Effector memory CD8-positive, alpha-beta T cell (primary cell): Measurements from ENCODE around the gene GSK3B.

ENCODE experiments used
- ATAC-seq: fragments of 150-1000 bp; cut with Tn5 transposase; replicated peaks from 2 replicates; pipeline ENCODE4 v1.10.0; 2021; ENCODE audit warnings: mild to moderate bottlenecking, moderate library complexity
- DNase-seq, 3 experiments: peaks; one replicate each; pipeline ENCODE4 v3.0.0; 2021
- H3K27ac Mint-ChIP-seq, 2 donors: one replicate each; pipeline ENCODE4 v1.8.0; 2022; ENCODE audit warnings: mild to moderate bottlenecking in 2 of 2, mixed read lengths in 2 of 2, moderate library complexity in 2 of 2
- H3K27me3 Mint-ChIP-seq, 2 donors: one replicate each; pipeline ENCODE4 v1.8.0; 2022; ENCODE audit warnings: mixed read lengths in 2 of 2
- H3K36me3 Mint-ChIP-seq: one replicate; pipeline ENCODE4 v1.8.0; 2022; ENCODE audit warnings: mild to moderate bottlenecking, moderate library complexity, mixed read lengths; ENCODE audit not compliant: insufficient read depth
- H3K4me1 Mint-ChIP-seq, 2 donors: one replicate each; pipeline ENCODE4 v1.8.0; 2022; ENCODE audit warnings: low read depth in 2 of 2, mixed read lengths in 2 of 2
- H3K4me3 Mint-ChIP-seq, 2 donors: one replicate each; pipeline ENCODE4 v1.8.0; 2022; ENCODE audit warnings: mild to moderate bottlenecking in 2 of 2, mixed read lengths in 2 of 2, moderate library complexity in 2 of 2
- H3K9me3 Mint-ChIP-seq, 2 donors: one replicate each; pipeline ENCODE4 v1.8.0; 2022; ENCODE audit warnings: mixed read lengths in 2 of 2

GSK3B gene

GRCh38 chr3:119924111-119925094, 169.8 kb downstream of the GSK3B start:
- ATAC-seq (no peak), DNase-seq (no peak)
- Mint-ChIP-seq H3K27ac (peak overlapping the region in 1 of 2 donors; percentile 4), H3K27me3 (no peaks in the 10 kb centered on the region), H3K4me3 (no peak overlapping the region), H3K9me3 (no peaks in the 10 kb centered on the region), H3K4me1 (peaks cover 7 to 23% of the 10 kb centered on the region in 2 donors), H3K36me3 (peaks cover 7% of the 10 kb centered on the region)

- no peak for DNase-seq
- H3K36me3 Mint-ChIP-seq = peaks cover 12% of the 10 kb centered on the region
- H3K4me1 Mint-ChIP-seq = peaks cover 7 to 26% of the 10 kb centered on the region in 2 donors
- ATAC-seq = no peak
- H3K4me3 Mint-ChIP-seq = no peak overlapping the region
- no peaks in the 10 kb centered on the region for H3K9me3 Mint-ChIP-seq
- H3K27me3 Mint-ChIP-seq = no peaks in the 10 kb centered on the region
- peak overlapping the region in 1 of 2 donors; percentile 81 for H3K27ac Mint-ChIP-seq
These were observed 175.0 kb downstream of the GSK3B start for GRCh38 chr3:119918992-119919933.

DNA sequence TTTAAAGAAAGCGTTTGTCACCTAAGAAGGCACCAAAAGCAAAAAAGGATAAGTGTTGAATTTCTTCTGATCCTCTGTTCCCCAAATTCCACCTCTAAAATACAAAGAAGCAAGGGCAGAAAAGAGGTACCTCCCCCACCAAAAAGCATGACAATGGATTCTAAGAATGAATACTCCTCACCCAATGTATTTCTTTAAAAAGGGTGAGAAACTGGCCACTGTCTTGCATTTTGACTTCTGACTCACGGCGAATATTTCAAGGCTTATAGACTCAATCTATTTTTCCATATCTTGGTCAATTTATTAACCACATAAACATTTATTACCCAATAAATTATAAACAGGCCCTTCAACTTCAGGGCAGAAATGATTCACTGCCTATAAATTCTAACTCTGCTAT, 181.2 kb downstream of the GSK3B start:
- H3K4me3 Mint-ChIP-seq = no peak overlapping the region

DNA sequence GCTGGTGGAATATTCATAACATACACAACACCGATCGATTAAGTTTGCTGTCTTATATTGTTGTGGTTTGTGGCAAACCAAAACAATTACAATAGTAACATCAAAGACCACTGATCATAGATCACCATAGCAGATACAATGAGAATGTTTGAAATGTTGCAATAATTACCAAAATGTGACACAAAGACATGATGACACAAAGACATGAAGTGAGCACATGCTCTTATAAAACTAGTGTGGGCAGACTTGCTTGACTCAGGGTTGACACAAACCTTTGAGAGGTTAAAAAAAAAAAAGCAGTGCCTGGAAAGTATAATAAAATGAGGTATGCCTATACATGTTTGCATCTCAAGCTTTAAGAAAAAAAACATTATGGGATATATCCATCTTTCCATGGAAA, 182.0 kb downstream of the GSK3B start:
- H3K27ac Mint-ChIP-seq = peak overlapping the region in 1 of 2 donors; percentile 44
- H3K36me3 Mint-ChIP-seq = no peaks in the 10 kb centered on the region
- no peak overlapping the region for H3K4me3 Mint-ChIP-seq
- peaks cover 8 to 16% of the 10 kb centered on the region in 2 donors for H3K4me1 Mint-ChIP-seq
- ATAC-seq = no peak
- no peaks in the 10 kb centered on the region for H3K27me3 Mint-ChIP-seq
- DNase-seq = no peak
- no peaks in the 10 kb centered on the region for H3K9me3 Mint-ChIP-seq

More for the DNA sequence above, 181.2 kb downstream of the GSK3B start:
- Mint-ChIP-seq H3K27ac (no peak overlapping the region), H3K27me3 (no peaks in the 10 kb centered on the region), H3K9me3 (no peaks in the 10 kb centered on the region), H3K36me3 (no peaks in the 10 kb centered on the region), H3K4me1 (peaks cover 8 to 16% of the 10 kb centered on the region in 2 donors)
- DNase-seq = no peak
- ATAC-seq = no peak

DNA sequence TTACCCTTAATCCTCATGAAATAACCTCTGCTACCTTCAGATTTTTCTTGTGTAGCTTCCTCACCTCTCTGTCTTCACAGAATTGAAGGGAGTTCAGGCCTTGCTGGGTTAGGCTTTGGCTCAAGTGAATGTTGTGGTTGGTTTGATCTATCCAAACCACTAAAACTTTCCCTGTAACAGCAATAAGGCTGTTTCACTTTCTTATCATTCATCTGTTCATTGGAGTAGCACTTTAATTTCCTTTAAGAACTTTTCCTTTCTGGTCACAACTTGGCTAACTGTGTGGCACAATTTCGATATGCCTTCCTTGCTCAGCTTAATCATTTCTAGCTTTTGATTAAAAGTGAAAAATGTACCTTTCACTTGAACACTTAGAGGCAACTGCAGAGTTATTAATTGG, 182.5 kb downstream of the GSK3B start:
- DNase-seq = no peak
- Mint-ChIP-seq H3K4me1 (peaks cover 8 to 16% of the 10 kb centered on the region in 2 donors), H3K36me3 (no peaks in the 10 kb centered on the region), H3K9me3 (no peaks in the 10 kb centered on the region), H3K4me3 (no peak overlapping the region), H3K27me3 (no peaks in the 10 kb centered on the region), H3K27ac (peak overlapping the region in 1 of 2 donors; percentile 44)
- no peak for ATAC-seq

- no peak overlapping the region for H3K4me3 Mint-ChIP-seq
- H3K27me3 Mint-ChIP-seq = no peaks in the 10 kb centered on the region
- peak overlapping the region in 1 of 2 donors; percentile 38 for H3K27ac Mint-ChIP-seq
- peaks cover 0 to 3% of the 10 kb centered on the region in 2 donors for H3K4me1 Mint-ChIP-seq
- DNase-seq (no peak), ATAC-seq (no peak)
- no peaks in the 10 kb centered on the region for H3K9me3 Mint-ChIP-seq
- H3K36me3 Mint-ChIP-seq = peaks cover 12% of the 10 kb centered on the region
These were observed 192.2 kb downstream of the GSK3B start for GRCh38 chr3:119902061-119902460.

DNA sequence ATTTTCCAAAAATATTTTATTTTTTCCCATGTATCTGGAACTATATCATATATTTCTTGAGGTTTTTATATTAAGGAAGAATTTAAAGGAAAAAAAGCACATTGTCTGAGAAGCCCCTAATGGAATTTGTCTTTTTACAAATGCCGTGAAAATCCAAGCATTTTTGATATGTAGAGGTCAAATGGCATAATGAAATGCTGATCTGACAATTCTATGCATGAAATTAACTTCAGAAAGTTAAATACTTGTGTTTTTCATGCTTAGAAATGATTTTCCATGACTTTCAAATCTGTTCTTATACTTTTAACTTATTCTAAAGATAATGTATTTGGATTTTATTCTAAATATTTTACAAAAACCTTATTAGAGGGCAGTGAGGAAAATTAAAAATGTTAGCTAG, 193.1 kb downstream of the GSK3B start:
- Mint-ChIP-seq H3K4me1 (peaks cover 0 to 3% of the 10 kb centered on the region in 2 donors), H3K27ac (no peak overlapping the region), H3K4me3 (no peak overlapping the region), H3K9me3 (no peaks in the 10 kb centered on the region), H3K36me3 (peaks cover 12% of the 10 kb centered on the region), H3K27me3 (no peaks in the 10 kb centered on the region)
- DNase-seq (no peak), ATAC-seq (no peak)

GRCh38 chr3:119899192-119899511, 195.1 kb downstream of the GSK3B start:
- H3K9me3 Mint-ChIP-seq = no peaks in the 10 kb centered on the region
- no peaks in the 10 kb centered on the region for H3K27me3 Mint-ChIP-seq
- H3K27ac Mint-ChIP-seq = no peak overlapping the region

GRCh38 chr3:119898478-119899191, 195.6 kb downstream of the GSK3B start:
- H3K27ac Mint-ChIP-seq = no peak overlapping the region
- H3K36me3 Mint-ChIP-seq = peaks cover 7% of the 10 kb centered on the region
- ATAC-seq (no peak), DNase-seq (no peak)
- no peaks in the 10 kb centered on the region for H3K9me3 Mint-ChIP-seq
- H3K27me3 Mint-ChIP-seq = no peaks in the 10 kb centered on the region
- no peak overlapping the region for H3K4me3 Mint-ChIP-seq
- peaks cover 0 to 3% of the 10 kb centered on the region in 2 donors for H3K4me1 Mint-ChIP-seq

More at GRCh38 chr3:119899192-119899511, 195.1 kb downstream of the GSK3B start:
- ATAC-seq = no peak
- peaks cover 11% of the 10 kb centered on the region for H3K36me3 Mint-ChIP-seq
- no peak overlapping the region for H3K4me3 Mint-ChIP-seq
- DNase-seq = no peak
- peaks cover 0 to 3% of the 10 kb centered on the region in 2 donors for H3K4me1 Mint-ChIP-seq

DNA sequence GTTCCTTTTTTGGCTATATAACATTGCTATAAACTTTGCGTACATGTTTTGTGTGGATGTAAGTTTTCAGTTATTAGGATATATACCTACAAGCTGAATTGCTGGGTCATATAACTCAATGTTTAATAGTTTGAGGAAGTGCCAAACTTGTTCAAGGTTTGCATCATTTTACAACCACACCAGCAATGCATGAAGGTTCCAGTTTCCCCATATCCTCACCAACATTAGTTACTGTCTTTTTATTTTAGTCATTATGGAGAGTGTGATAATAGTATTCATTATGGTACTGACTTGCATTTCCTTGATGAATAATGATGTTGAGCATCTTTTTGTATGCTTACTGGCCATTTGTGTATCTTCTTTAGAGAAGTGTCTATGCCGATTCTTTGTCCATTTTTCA, 200.1 kb downstream of the GSK3B start:
- H3K27me3 Mint-ChIP-seq = no peaks in the 10 kb centered on the region
- H3K4me1 Mint-ChIP-seq = peaks cover 7 to 9% of the 10 kb centered on the region in 2 donors
- peaks cover 5% of the 10 kb centered on the region for H3K36me3 Mint-ChIP-seq
- DNase-seq (no peak), ATAC-seq (no peak)
- no peak overlapping the region for H3K27ac Mint-ChIP-seq
- H3K9me3 Mint-ChIP-seq = no peaks in the 10 kb centered on the region
- no peak overlapping the region for H3K4me3 Mint-ChIP-seq

DNA sequence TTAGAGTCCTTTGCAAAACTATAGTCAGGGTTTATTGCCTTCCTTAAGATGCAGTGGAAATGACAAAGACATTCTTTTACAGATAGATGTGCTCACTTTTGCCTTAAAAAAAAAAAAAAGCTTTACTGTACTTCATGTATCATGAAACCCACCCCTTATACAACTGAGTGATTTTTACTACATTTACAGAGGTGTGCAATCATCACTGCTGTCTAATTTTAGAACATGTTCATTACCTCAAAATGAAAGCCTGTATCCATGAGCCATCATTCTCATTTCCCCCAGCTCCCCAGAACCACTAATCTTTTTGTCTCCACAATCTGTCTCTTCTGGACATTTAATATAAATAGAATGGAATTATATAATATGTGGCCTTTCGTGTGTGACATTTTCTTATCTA, 200.5 kb downstream of the GSK3B start:
- Mint-ChIP-seq H3K36me3 (peaks cover 3% of the 10 kb centered on the region), H3K4me3 (no peak overlapping the region), H3K27me3 (no peaks in the 10 kb centered on the region), H3K4me1 (peaks cover 5 to 9% of the 10 kb centered on the region in 2 donors), H3K27ac (no peak overlapping the region), H3K9me3 (peaks cover 0 to 3% of the 10 kb centered on the region in 2 donors)
- no peak for DNase-seq
- no peak for ATAC-seq

DNA sequence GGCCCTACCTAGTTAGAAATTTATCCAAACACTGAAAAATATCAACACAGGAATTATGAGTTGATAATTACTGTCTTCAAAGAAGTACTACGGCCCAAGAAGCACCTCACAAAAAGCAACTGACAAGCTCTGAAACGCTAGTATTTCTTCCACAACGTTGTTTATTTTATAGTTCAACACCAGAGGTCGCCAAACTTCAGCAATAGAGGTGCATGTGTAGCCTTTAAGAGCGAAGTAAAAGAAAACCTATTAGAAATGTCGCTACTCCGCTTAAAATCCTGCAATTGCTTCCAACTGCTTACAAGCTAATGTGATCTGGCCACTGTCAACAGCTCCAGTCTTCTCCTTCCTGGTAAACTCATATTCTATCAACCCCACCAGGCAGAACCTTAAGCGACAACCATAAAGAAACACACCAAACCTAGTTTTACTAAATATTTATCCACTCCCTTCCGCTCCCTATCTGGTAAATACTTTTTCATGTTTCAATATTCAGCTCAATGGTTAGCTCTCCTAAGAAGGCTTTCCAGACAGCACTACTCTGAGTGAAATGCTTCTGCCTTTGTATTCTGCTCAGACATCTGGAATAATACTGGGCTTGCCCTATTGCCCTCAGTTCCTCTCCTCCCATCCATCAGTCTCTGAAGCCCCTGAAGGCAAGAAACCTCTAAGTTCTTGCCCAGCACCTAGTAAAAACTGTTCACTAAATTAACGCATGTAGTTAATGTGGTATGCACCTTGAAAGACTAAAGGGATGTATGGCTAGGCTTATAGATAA, 202.1 kb downstream of the GSK3B start:
- Mint-ChIP-seq H3K27ac (peak overlapping the region in 1 of 2 donors; percentile 54), H3K9me3 (peaks cover 0 to 3% of the 10 kb centered on the region in 2 donors), H3K36me3 (no peaks in the 10 kb centered on the region), H3K27me3 (no peaks in the 10 kb centered on the region), H3K4me1 (peaks cover 4 to 16% of the 10 kb centered on the region in 2 donors), H3K4me3 (no peak overlapping the region)
- ATAC-seq (peak; percentile 63), DNase-seq (peak; percentile 38)
